GM19035 (cell line): ENCODE data around the gene JARID2.

Experiments
- ATAC-seq: cut with Tn5 transposase; IDR thresholded peaks from one replicate; pipeline ENCODE4 v1.9.1; 2021; ENCODE audit not compliant: unreplicated experiment

JARID2 gene

DNA sequence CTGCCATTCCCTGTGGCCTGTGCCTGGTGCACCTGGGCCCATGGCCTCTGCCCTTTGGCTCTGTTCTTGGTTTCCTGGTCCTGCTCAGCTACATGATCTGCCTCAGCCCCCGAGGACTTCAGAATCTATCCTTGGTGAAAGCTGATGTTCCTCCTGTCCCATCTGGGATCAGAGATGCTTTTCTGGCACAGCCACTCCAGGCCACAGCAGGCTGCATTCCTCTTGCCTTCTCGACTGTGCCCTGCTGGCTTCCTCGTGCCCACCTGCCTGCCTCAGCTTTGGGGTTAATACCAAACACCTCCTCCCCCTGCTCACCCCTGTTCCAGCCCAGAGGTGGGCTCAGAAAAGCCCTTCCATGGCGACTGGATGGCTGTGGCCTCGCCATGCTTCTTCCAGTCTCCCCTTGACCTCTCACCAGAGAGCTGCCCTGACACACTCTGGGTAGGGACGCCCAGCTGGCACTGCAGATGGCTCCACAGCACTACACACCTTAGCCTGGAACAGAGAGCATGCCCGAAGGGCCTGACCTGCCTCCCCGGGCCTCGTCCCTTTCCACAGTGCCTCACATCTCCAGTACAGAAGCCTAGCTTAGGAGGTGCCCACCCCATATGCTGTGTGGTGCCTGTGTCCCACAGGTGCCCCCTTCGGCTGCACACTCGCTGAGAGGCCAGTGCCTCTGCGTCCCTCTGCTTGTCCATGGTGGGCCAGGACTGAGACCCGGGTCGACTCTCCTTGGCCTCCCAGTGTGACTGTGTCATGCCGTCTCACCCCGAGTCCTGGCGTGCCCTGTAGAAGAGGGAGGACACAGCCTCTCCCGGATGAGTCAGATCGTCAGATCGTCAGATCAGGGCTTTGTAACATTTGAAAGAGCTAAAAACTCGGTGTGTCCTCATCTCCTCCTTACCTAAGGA, 268.2 kb downstream of the JARID2 start:
- ATAC-seq: no peak

DNA sequence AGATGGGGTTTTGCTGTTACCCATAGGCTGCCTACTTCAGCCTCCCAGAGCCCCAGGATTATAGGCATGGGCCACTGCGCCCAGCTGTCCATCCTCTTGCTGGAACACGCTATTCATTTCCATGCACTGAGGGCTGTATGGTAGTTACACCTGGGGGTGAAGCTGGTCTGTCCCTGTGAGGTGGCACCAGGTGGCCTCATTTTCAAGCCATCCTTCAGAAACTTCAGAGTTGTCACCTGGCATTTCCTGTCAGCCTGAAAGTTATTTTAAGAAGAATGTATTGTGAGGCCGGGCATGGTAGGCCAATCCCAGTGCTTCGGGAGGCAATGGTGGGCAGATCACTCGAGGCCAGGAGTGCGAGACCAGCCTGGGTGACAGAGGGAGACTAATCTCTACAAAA, 269.4 kb downstream of the JARID2 start:
- no peak for ATAC-seq

- no peak for ATAC-seq
Measured at GRCh38 chr6:15515660-15516375, 269.9 kb downstream of the JARID2 start.

GRCh38 chr6:15516378-15516777, 270.5 kb downstream of the JARID2 start:
- ATAC-seq: no peak

DNA sequence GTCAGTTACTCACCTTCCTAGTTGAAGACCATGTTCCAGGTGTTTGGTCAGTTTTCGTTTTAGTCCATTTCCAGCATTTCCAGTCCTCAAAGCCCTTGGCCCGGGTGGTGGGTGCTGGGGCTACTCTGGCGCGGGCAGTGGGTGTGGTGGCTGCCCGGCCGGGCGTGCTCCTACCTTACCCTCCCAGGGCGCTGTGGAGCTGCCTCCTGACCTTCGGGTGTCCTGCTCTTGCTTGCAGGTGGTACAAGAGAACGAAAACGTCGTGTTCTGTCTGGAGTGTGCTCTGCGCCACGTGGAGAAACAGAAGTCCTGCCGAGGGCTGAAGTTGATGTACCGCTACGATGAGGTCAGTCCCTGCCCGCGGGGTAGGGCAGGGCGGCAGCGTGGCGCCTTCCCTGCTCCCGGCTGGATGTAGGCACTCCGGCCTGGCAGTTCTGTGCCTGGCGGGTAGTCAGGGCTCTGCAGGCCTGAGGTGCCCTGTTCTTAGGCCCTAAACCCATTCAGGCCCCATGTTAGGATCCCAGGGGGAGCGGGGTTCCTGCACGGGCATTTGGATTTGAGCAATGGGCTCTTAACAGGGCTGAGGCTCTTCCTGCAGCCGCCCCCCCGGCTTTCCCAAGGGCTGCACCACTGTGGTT, 271.2 kb downstream of the JARID2 start:
- no peak for ATAC-seq

DNA sequence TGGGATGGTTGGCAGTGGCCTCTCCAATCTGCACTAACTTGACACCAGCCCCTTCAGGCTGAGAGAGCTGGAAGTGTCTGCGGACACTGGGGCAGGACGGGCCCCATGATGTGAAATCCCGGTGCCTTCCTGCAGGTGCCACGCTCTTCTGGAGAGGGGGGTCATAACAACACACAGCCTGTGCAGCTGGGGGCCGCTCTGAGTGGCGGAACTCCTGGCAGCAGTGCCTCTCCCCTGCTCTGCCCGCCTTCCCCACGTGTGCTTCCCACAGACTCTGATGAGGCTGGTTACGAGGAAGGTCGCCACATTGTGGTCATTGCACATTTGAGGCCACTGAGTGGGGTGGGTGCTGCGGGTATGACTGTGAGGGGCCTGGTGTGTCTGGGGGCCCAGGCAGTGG, 271.7 kb downstream of the JARID2 start:
- ATAC-seq: no peak

- no peak for ATAC-seq
Measured at GRCh38 chr6:15518057-15518456, 272.2 kb downstream of the JARID2 start.

- no peak for ATAC-seq
Measured at GRCh38 chr6:15518878-15519277, 273.0 kb downstream of the JARID2 start.

DNA sequence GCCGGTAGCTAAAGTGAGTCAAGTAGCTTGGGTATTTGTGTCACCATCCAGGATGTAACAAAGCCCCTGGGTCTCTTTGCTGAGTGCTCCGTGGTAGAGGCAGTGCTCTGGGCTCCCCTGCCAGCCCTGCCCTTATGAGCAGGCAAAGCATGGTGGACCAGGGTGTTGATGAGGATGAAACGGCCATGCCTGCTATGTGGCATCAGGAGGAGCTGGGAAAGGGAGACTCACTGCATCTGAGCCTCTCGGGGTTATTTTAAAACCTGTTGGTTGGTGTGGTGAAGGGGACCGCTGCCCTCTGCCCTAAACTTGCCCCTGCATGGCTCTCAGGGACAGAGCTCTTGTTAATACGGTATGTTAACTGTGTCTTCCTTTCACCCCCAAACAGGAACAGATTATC, 273.8 kb downstream of the JARID2 start:
- ATAC-seq: no peak

- no peak for ATAC-seq
Measured at GRCh38 chr6:15520626-15521203, 274.8 kb downstream of the JARID2 start.

- ATAC-seq: no peak
Measured at GRCh38 chr6:15521582-15521981, 275.7 kb downstream of the JARID2 start.

GRCh38 chr6:15522026-15522425, 276.2 kb downstream of the JARID2 start:
- no peak for ATAC-seq

- no peak for ATAC-seq
Measured at GRCh38 chr6:15522427-15522826, 276.6 kb downstream of the JARID2 start.

GRCh38 chr6:15522856-15523529, 277.1 kb downstream of the JARID2 start:
- no peak for ATAC-seq

GRCh38 chr6:15523679-15524630, 278.1 kb downstream of the JARID2 start:
- ATAC-seq: no peak

- ATAC-seq: no peak
Measured at GRCh38 chr6:15524861-15525401, 279.1 kb downstream of the JARID2 start.

GRCh38 chr6:15526212-15526701, 280.4 kb downstream of the JARID2 start:
- no peak for ATAC-seq

- ATAC-seq: no peak
Measured at GRCh38 chr6:15527838-15528617, 282.2 kb downstream of the JARID2 start.
